ENCODE data around the gene KCNG4. TPM values are rescaled to one million over a fixed set of nuclear protein-coding genes. Genes with fewer than 3 reads are reported as not detected.

Gene KCNG4
- total RNA-seq, 3 donors from 2014 or later (not counting 1 experiment from before 2014, with no cell fraction given), result not detected

DNA sequence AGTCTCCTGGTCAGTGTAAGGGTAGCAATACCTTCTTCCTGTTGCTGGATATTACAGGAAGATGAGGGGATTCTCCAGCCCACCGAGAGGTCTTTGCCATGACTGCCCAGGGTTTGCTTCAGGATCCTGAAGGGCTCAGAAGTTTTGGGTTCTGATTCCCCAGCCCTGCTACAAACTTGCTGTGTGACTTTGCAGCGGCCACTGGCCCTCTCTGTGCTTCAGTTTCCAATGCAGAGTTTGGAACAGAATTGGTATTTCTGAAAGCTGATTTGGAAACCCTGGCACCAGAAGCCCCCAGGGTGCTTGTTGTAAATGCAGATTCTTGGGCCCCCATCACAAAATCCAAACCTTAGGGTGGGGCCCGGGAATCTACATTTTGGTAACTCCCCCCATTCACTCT, 14.7 kb downstream of the KCNG4 start:
- WGBS (ENCODE audit: insufficient coverage), result 83% methylated on average over 3 of the region's 3 CpGs
- H3K4me3 ChIP-seq (ENCODE audit: low read length), result no peak overlapping the region
- no peak overlapping the region for H3K27ac Mint-ChIP-seq
- intact Hi-C loops (cut with micrococcal nuclease), result no loop called here
- no peaks in the 10 kb centered on the region for H3K9me3 ChIP-seq (ENCODE audit: control insufficient read depth, insufficient read depth, low read length)
- H3K36me3 Mint-ChIP-seq, result no peaks in the 10 kb centered on the region
- peaks cover 0 to 6% of the 10 kb centered on the region in 2 donors for H3K27me3 Mint-ChIP-seq (ENCODE audit: low read depth in 2 of 2)
- H3K27ac ChIP-seq (ENCODE audit: low read length), result no peak overlapping the region
- H3K4me3 Mint-ChIP-seq, result no peak overlapping the region
- H3K27me3 ChIP-seq (ENCODE audit: control insufficient read depth, insufficient read depth, low read length), result no peaks in the 10 kb centered on the region
- no peaks in the 10 kb centered on the region for H3K4me1 ChIP-seq (ENCODE audit: control insufficient read depth, insufficient read depth, low read length)
- ATAC-seq (no peak), DNase-seq (no peak)
- H3K36me3 ChIP-seq (ENCODE audit: control insufficient read depth, insufficient read depth, low read length), result no peaks in the 10 kb centered on the region
- TF ChIP-seq, protein P1, sequence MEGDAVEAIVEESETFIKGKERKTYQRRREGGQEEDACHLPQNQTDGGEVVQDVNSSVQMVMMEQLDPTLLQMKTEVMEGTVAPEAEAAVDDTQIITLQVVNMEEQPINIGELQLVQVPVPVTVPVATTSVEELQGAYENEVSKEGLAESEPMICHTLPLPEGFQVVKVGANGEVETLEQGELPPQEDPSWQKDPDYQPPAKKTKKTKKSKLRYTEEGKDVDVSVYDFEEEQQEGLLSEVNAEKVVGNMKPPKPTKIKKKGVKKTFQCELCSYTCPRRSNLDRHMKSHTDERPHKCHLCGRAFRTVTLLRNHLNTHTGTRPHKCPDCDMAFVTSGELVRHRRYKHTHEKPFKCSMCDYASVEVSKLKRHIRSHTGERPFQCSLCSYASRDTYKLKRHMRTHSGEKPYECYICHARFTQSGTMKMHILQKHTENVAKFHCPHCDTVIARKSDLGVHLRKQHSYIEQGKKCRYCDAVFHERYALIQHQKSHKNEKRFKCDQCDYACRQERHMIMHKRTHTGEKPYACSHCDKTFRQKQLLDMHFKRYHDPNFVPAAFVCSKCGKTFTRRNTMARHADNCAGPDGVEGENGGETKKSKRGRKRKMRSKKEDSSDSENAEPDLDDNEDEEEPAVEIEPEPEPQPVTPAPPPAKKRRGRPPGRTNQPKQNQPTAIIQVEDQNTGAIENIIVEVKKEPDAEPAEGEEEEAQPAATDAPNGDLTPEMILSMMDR (IDR thresholded peaks at IDR 0.05), result no peak
- H3K4me1 Mint-ChIP-seq, result no peaks in the 10 kb centered on the region
- H3K9me3 Mint-ChIP-seq, result no peaks in the 10 kb centered on the region

DNA sequence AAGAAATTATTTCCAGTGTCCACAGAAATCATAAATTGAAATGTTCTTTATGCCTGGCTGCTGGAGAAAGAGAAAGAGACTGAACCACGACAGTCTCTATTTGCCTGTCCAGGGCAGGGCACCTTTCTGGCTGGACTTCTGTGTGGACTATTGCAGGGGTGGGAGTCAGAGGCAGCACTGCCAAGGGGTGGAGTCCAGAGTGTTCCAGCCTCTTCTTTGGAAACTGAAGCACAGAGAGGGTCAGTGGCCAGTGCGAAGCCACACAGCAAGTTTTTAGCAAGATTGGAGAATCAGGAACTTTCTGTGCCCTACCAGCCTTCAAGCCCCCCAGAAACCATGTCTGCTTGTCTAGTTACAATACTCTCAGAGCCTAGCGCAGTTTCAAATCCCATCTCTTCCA, 15.3 kb downstream of the KCNG4 start:
- intact Hi-C loops (cut with micrococcal nuclease), result no loop called here
- WGBS (ENCODE audit: insufficient coverage), result 85% methylated on average over 3 of the region's 3 CpGs

DNA sequence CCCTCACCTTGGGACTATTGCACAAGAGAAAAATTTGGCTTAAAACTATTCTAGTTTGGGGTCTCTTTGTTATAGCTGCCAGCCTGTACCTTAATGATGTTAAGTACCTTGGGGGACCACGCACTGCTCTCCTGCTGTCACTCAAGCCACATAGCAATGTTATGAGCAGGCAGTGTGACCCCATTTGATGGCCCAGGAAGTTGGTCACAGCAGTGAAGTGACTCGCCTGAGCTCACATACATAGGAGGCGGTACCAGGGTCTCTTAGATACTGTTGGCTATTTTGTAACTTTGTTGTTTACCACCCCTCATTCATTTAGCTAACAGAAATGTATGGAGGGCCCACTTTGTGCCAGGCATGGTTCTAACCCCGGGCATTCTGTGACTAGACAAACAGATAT, 16.4 kb downstream of the KCNG4 start:
- no peaks in the 10 kb centered on the region for H3K4me1 Mint-ChIP-seq
- TF ChIP-seq, protein P1 (IDR thresholded peaks at IDR 0.05), result no peak

More for the DNA sequence above, 15.3 kb downstream of the KCNG4 start:
- no peaks in the 10 kb centered on the region for H3K36me3 ChIP-seq (ENCODE audit: control insufficient read depth, insufficient read depth, low read length)
- ATAC-seq (no peak), DNase-seq (no peak)
- Mint-ChIP-seq H3K9me3 (no peaks in the 10 kb centered on the region), H3K27ac (no peak overlapping the region), H3K4me1 (no peaks in the 10 kb centered on the region), H3K4me3 (no peak overlapping the region), H3K36me3 (no peaks in the 10 kb centered on the region), H3K27me3 (ENCODE audit: low read depth in 2 of 2) (peaks cover 0 to 6% of the 10 kb centered on the region in 2 donors)
- H3K27me3 ChIP-seq (ENCODE audit: control insufficient read depth, insufficient read depth, low read length), result no peaks in the 10 kb centered on the region
- H3K4me3 ChIP-seq (ENCODE audit: low read length), result no peak overlapping the region
- H3K9me3 ChIP-seq (ENCODE audit: control insufficient read depth, insufficient read depth, low read length), result no peaks in the 10 kb centered on the region
- TF ChIP-seq, protein P1 (IDR thresholded peaks at IDR 0.05), result no peak
- no peaks in the 10 kb centered on the region for H3K4me1 ChIP-seq (ENCODE audit: control insufficient read depth, insufficient read depth, low read length)
- no peak overlapping the region for H3K27ac ChIP-seq (ENCODE audit: low read length)

DNA sequence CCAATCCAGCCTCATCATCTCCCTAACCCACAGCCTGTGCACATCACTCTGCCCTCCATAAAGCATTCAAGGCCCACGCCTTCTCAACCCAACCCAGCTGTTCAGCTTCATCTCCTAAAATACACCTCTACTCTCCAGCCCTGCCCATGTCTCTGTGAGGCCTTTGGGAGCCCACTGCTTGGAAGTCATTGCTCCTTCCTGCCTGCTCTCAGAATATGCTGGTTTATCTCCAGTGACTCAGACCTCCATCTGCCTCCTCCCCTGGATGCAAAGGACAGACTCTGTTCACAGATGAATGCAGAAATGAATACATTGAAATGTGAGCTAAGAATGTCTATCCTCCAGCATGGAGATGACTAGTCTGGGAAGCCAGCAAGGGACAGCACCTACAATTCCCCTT, 19.0 kb downstream of the KCNG4 start:
- no peaks in the 10 kb centered on the region for H3K9me3 ChIP-seq (ENCODE audit: control insufficient read depth, insufficient read depth, low read length)
- ATAC-seq, result no peak
- Mint-ChIP-seq H3K4me1 (no peaks in the 10 kb centered on the region), H3K27ac (no peak overlapping the region), H3K36me3 (no peaks in the 10 kb centered on the region), H3K9me3 (no peaks in the 10 kb centered on the region), H3K4me3 (no peak overlapping the region), H3K27me3 (ENCODE audit: low read depth in 2 of 2) (peaks cover 0 to 3% of the 10 kb centered on the region in 2 donors)
- no peaks in the 10 kb centered on the region for H3K36me3 ChIP-seq (ENCODE audit: control insufficient read depth, insufficient read depth, low read length)
- H3K27ac ChIP-seq (ENCODE audit: low read length), result no peak overlapping the region
- WGBS (ENCODE audit: insufficient coverage), result 88% methylated on average over 1 of the region's 1 CpG
- DNase-seq, result no peak
- H3K4me1 ChIP-seq (ENCODE audit: control insufficient read depth, insufficient read depth, low read length), result no peaks in the 10 kb centered on the region
- TF ChIP-seq, protein P1 (IDR thresholded peaks at IDR 0.05), result no peak
- no peaks in the 10 kb centered on the region for H3K27me3 ChIP-seq (ENCODE audit: control insufficient read depth, insufficient read depth, low read length)
- H3K4me3 ChIP-seq (ENCODE audit: low read length), result no peak overlapping the region
- intact Hi-C loops (cut with micrococcal nuclease), result no loop called here

More for the DNA sequence above, 16.4 kb downstream of the KCNG4 start:
- Mint-ChIP-seq H3K36me3 (no peaks in the 10 kb centered on the region), H3K4me3 (no peak overlapping the region), H3K27ac (no peak overlapping the region), H3K27me3 (ENCODE audit: low read depth in 2 of 2) (peaks cover 0 to 6% of the 10 kb centered on the region in 2 donors), H3K9me3 (no peaks in the 10 kb centered on the region)
- no peak for ATAC-seq
- Histone ChIP-seq H3K9me3 (ENCODE audit: control insufficient read depth, insufficient read depth, low read length) (no peaks in the 10 kb centered on the region), H3K27ac (ENCODE audit: low read length) (no peak overlapping the region), H3K36me3 (ENCODE audit: control insufficient read depth, insufficient read depth, low read length) (no peaks in the 10 kb centered on the region), H3K4me1 (ENCODE audit: control insufficient read depth, insufficient read depth, low read length) (no peaks in the 10 kb centered on the region), H3K27me3 (ENCODE audit: control insufficient read depth, insufficient read depth, low read length) (no peaks in the 10 kb centered on the region), H3K4me3 (ENCODE audit: low read length) (no peak overlapping the region)
- intact Hi-C loops (cut with micrococcal nuclease), result no loop called here
- WGBS (ENCODE audit: insufficient coverage), result 81% methylated on average over 4 of the region's 4 CpGs
- DNase-seq, result no peak

Measured in natural killer cell (primary cell).